SK-N-SH treated with all-trans-retinoic acid at 6 μM for 48 hours (cell line): ENCODE measurements around the gene EXTL1.
A peak's percentile ranks its signal among the peaks of the same experiment; 100 is the strongest.

Experiments used
- ATAC-seq: fragments of 200-7000 bp; cut with Tn5 transposase; 3 replicates; pipeline ENCODE4 v1.9.1; 2020; ENCODE audit warnings: mild to moderate bottlenecking, moderate library complexity
- ARNTL ChIP-seq: fragments of 450-650 bp; formaldehyde crosslinking; IDR thresholded peaks from 2 replicates; pipeline ENCODE4 v1.5.0; 2020; ENCODE audit warnings: low read depth, mild to moderate bottlenecking, moderate library complexity, borderline replicate concordance
- BACH2 ChIP-seq: fragments of 250-450 bp; sonication (Bioruptor Pico); IDR thresholded peaks from 2 replicates; pipeline ENCODE4 v1.9.0; 2021; ENCODE audit warnings: mild to moderate bottlenecking, borderline replicate concordance
- CREB5 ChIP-seq: fragments of 250-450 bp; sonication (Bioruptor Pico); IDR thresholded peaks from 2 replicates; pipeline ENCODE4 v1.5.1; 2020; ENCODE audit warnings: low read depth, mild to moderate bottlenecking, moderate library complexity
- CSDC2 ChIP-seq: fragments of 250-450 bp; sonication (Bioruptor Pico); IDR thresholded peaks from 2 replicates; pipeline ENCODE4 v1.5.0; 2020; ENCODE audit warnings: mild to moderate bottlenecking, moderate library complexity
- CSRNP3 ChIP-seq: fragments of 250-450 bp; sonication (Bioruptor Pico); IDR thresholded peaks from 2 replicates; pipeline ENCODE4 v1.5.1; 2021; ENCODE audit warnings: mild to moderate bottlenecking, moderate library complexity
- ISL1 ChIP-seq: fragments of 250-450 bp; sonication (Bioruptor Pico); IDR thresholded peaks from 2 replicates; pipeline ENCODE4 v2.1.2; 2022; ENCODE audit warnings: mild to moderate bottlenecking, moderate library complexity
- OSR1 ChIP-seq: fragments of 250-450 bp; sonication (Bioruptor Pico); IDR thresholded peaks from 2 replicates; pipeline ENCODE4 v1.8.0; 2022; ENCODE audit warnings: moderate library complexity, mild to moderate bottlenecking, inconsistent platforms
- POU6F1 ChIP-seq: fragments of 250-450 bp; sonication (Bioruptor Pico); IDR thresholded peaks from 2 replicates; pipeline ENCODE4 v1.8.0; 2021; ENCODE audit warnings: low read depth, mild to moderate bottlenecking, moderate library complexity, borderline replicate concordance
- PPARA ChIP-seq: fragments of 250-450 bp; sonication (Bioruptor Pico); IDR thresholded peaks from 2 replicates; pipeline ENCODE4 v1.5.0; 2020; ENCODE audit warnings: mild to moderate bottlenecking, borderline replicate concordance
- RARB ChIP-seq: fragments of 250-450 bp; sonication (Bioruptor Pico); IDR thresholded peaks from 2 replicates; pipeline ENCODE4 v1.8.0; 2021; ENCODE audit warnings: mild to moderate bottlenecking, moderate library complexity
- SNAI2 ChIP-seq: fragments of 250-450 bp; sonication (Bioruptor Pico); IDR thresholded peaks from 2 replicates; pipeline ENCODE4 v1.5.0; 2020; ENCODE audit warnings: mild to moderate bottlenecking, moderate library complexity
- TCF4 ChIP-seq: fragments of 250-450 bp; sonication (Bioruptor Pico); IDR thresholded peaks from 2 replicates; pipeline ENCODE4 v1.8.0; 2021; ENCODE audit warnings: mild to moderate bottlenecking, moderate library complexity, borderline replicate concordance
- TOX ChIP-seq: fragments of 250-450 bp; sonication (Bioruptor Pico); IDR thresholded peaks from 2 replicates; pipeline ENCODE4 v1.8.0; 2021; ENCODE audit warnings: mild to moderate bottlenecking, moderate library complexity, borderline replicate concordance
- ZC3H10 ChIP-seq: fragments of 250-450 bp; sonication (Bioruptor Pico); IDR thresholded peaks from 2 replicates; pipeline ENCODE4 v1.5.1; 2021; ENCODE audit warnings: mild to moderate bottlenecking, moderate library complexity
- ZFP3 ChIP-seq: fragments of 250-450 bp; sonication (Bioruptor Pico); IDR thresholded peaks from 2 replicates; pipeline ENCODE4 v1.5.0; 2020; ENCODE audit warnings: mild to moderate bottlenecking, moderate library complexity
- ZFP30 ChIP-seq: fragments of 450-650 bp; formaldehyde crosslinking; IDR thresholded peaks from 2 replicates; pipeline ENCODE4 v1.5.0; 2022; ENCODE audit warnings: mild to moderate bottlenecking, moderate library complexity
- ZNF565 ChIP-seq: fragments of 450-650 bp; formaldehyde crosslinking; conservative IDR thresholded peaks from 2 replicates; pipeline ENCODE4 v1.5.0; 2020; ENCODE audit warnings: low read depth, mild to moderate bottlenecking, moderate library complexity
- ZNF70 ChIP-seq: fragments of 450-650 bp; formaldehyde crosslinking; IDR thresholded peaks from 2 replicates; pipeline ENCODE4 v1.5.0; 2020; ENCODE audit warnings: mild to moderate bottlenecking, moderate library complexity
- ZNF8 ChIP-seq: fragments of 450-650 bp; formaldehyde crosslinking; IDR thresholded peaks from 2 replicates; pipeline ENCODE4 v1.5.0; 2020; ENCODE audit warnings: mild to moderate bottlenecking, moderate library complexity
- TF ChIP-seq, protein P1 (sequence below): fragments of 250-450 bp; sonication (Bioruptor Pico); IDR thresholded peaks from 2 replicates; pipeline ENCODE4 v1.5.0; 2020; ENCODE audit warnings: mild to moderate bottlenecking, moderate library complexity
- TF ChIP-seq, protein P2 (sequence below): fragments of 250-450 bp; sonication (Bioruptor Pico); IDR thresholded peaks from 2 replicates; pipeline ENCODE4 v1.8.0; 2020; ENCODE audit warnings: mild to moderate bottlenecking, moderate library complexity, borderline replicate concordance

The EXTL1 gene

DNA sequence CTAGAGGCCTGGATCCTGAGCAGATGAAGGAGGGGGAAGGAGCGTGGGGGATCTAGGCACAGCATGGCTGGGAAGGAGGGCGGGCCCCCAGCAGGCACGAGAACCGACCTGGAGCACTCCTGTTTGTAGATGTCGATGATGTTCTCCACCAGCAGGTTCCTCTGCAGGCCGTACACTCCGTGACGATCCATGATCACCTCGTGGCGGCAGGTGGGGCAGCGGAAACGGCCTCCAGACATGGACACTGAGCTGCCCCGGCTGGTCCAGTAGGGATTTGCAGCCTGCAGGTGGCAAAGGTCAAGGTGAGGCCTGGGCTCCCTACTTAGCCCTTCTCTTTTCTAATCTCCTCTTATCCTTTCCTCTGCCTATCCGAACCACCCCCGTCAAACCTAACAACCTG, 44.6 kb downstream of the EXTL1 start:
- no peak for TF ChIP-seq ZFP30 (CRISPR knock-in tag)
- no peak for TF ChIP-seq BACH2
- TF ChIP-seq OSR1 (CRISPR knock-in tag): no peak
- TF ChIP-seq SNAI2 (CRISPR knock-in tag): no peak
- no peak for TF ChIP-seq ZFP3 (CRISPR knock-in tag)
- TF ChIP-seq ARNTL: no peak
- TF ChIP-seq TCF4 (CRISPR knock-in tag): no peak
- TF ChIP-seq ZNF8 (CRISPR knock-in tag): no peak
- TF ChIP-seq ZNF70: no peak
- no peak for TF ChIP-seq TOX
- no peak for TF ChIP-seq RARB (CRISPR knock-in tag)
- TF ChIP-seq CSDC2 (CRISPR knock-in tag): no peak
- no peak for TF ChIP-seq CREB5 (CRISPR knock-in tag)
- no peak for ATAC-seq

DNA sequence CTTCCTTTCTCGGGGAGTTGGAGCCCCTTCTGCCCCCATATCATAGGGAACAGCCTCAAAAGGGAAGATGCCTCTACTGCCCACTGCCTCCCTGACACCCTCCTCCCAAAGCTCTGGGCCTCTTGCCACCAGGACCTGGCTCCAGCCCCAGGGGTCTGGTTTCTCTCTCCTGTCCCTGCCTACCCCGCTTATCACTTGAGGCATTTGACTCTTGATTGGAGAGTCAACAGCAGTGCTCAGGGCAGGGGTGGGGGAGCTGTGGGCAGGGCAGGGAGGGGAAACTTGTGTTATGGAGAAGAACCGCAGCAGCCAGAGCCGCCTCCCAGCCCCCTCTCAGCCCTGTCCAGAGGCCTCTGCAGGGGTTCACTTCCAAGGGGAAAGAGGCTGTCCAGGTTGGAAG, 45.3 kb downstream of the EXTL1 start:
- ATAC-seq: peak; percentile 37; the same call in 2 of the 3 replicates
- TF ChIP-seq TCF4 (CRISPR knock-in tag): peak; percentile 51; the same call in 1 of the 2 replicates
- no peak for TF ChIP-seq CSDC2 (CRISPR knock-in tag)

DNA sequence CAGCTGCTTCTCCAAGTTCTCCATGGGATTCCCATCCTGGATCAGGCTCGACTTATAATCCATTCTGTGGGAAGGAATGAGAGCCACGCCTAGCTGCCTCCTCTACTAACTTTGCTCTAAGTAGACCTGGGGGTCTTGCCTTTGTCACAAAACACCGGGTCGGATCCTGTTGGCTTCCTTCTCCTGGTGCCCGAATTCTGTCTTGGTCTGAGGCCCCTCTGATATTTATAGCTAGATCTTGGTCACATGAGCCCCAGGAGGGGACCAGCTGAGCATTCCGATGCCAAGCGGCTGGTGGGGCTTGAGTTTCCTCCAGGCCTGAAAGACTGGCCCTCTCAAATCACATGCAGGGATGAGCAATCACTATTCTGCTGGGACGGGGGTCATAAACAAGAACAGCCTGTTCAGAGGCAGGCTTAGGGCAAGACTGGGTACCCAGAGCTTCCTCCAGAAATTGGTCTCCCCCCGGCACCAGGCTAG, 45.9 kb downstream of the EXTL1 start, which contains the start of gene TRIM63:
TRIM63 (minus strand) TSS at position 199 of the 480 bp plus-strand sequence; CDS start at position 63, 136 bp downstream.
- no peak for TF ChIP-seq CREB5 (CRISPR knock-in tag)
- TF ChIP-seq ZC3H10 (CRISPR knock-in tag): no peak
- TF ChIP-seq, protein P1, sequence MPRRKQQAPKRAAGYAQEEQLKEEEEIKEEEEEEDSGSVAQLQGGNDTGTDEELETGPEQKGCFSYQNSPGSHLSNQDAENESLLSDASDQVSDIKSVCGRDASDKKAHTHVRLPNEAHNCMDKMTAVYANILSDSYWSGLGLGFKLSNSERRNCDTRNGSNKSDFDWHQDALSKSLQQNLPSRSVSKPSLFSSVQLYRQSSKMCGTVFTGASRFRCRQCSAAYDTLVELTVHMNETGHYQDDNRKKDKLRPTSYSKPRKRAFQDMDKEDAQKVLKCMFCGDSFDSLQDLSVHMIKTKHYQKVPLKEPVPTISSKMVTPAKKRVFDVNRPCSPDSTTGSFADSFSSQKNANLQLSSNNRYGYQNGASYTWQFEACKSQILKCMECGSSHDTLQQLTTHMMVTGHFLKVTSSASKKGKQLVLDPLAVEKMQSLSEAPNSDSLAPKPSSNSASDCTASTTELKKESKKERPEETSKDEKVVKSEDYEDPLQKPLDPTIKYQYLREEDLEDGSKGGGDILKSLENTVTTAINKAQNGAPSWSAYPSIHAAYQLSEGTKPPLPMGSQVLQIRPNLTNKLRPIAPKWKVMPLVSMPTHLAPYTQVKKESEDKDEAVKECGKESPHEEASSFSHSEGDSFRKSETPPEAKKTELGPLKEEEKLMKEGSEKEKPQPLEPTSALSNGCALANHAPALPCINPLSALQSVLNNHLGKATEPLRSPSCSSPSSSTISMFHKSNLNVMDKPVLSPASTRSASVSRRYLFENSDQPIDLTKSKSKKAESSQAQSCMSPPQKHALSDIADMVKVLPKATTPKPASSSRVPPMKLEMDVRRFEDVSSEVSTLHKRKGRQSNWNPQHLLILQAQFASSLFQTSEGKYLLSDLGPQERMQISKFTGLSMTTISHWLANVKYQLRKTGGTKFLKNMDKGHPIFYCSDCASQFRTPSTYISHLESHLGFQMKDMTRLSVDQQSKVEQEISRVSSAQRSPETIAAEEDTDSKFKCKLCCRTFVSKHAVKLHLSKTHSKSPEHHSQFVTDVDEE (CRISPR knock-in tag): no peak
- TF ChIP-seq ISL1: no peak
- no peak for TF ChIP-seq ZNF70
- TF ChIP-seq CSRNP3 (CRISPR knock-in tag): no peak
- TF ChIP-seq OSR1 (CRISPR knock-in tag): no peak
- TF ChIP-seq POU6F1 (CRISPR knock-in tag): no peak
- ATAC-seq: no peak

GRCh38 chr1:26069941-26070295, 48.3 kb downstream of the EXTL1 start:
- no peak for ATAC-seq
- no peak for TF ChIP-seq RARB (CRISPR knock-in tag)
- TF ChIP-seq ZNF8 (CRISPR knock-in tag): no peak
- TF ChIP-seq ZNF70: no peak
- no peak for TF ChIP-seq SNAI2 (CRISPR knock-in tag)
- TF ChIP-seq, protein P2, sequence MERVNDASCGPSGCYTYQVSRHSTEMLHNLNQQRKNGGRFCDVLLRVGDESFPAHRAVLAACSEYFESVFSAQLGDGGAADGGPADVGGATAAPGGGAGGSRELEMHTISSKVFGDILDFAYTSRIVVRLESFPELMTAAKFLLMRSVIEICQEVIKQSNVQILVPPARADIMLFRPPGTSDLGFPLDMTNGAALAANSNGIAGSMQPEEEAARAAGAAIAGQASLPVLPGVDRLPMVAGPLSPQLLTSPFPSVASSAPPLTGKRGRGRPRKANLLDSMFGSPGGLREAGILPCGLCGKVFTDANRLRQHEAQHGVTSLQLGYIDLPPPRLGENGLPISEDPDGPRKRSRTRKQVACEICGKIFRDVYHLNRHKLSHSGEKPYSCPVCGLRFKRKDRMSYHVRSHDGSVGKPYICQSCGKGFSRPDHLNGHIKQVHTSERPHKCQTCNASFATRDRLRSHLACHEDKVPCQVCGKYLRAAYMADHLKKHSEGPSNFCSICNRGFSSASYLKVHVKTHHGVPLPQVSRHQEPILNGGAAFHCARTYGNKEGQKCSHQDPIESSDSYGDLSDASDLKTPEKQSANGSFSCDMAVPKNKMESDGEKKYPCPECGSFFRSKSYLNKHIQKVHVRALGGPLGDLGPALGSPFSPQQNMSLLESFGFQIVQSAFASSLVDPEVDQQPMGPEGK (CRISPR knock-in tag): no peak
- TF ChIP-seq CSRNP3 (CRISPR knock-in tag): no peak
- no peak for TF ChIP-seq OSR1 (CRISPR knock-in tag)
- TF ChIP-seq TOX: no peak
- no peak for TF ChIP-seq ZNF565 (CRISPR knock-in tag)
- TF ChIP-seq PPARA (CRISPR knock-in tag): no peak
- no peak for TF ChIP-seq ZFP3 (CRISPR knock-in tag)
